Natural killer cell (primary cell): Measurements from ENCODE around the gene ADAMTS3. TPM values are rescaled to one million over a fixed set of nuclear protein-coding genes. Genes with fewer than 3 reads are reported as not detected.
A peak's percentile ranks its signal among the peaks of the same experiment; 100 is the strongest.

Experiments
- ATAC-seq, 3 donors: fragments of 150-1000 bp in 2 of 3; fragments of 200-7000 bp in 1 of 3; cut with Tn5 transposase; 1 replicate in 1 of 3; 2 replicates in 2 of 3; pipeline ENCODE4 v1.10.0; 2021; ENCODE audit warnings: mild to moderate bottlenecking in 2 of 3, moderate library complexity in 2 of 3
- DNase-seq, 2 donors: peaks; one replicate each; pipeline versions ENCODE4 v3.0.0 to v3.0.0-alpha.2; 2013 to 2021; ENCODE audit warnings: mixed read lengths in 1 of 2
- H3K27ac ChIP-seq: one replicate; pipeline ENCODE4 v1.5.1; 2013; ENCODE audit warnings: mild to moderate bottlenecking, low read length
- H3K27me3 ChIP-seq: one replicate; pipeline ENCODE4 v1.6.1; 2013; ENCODE audit warnings: low read length; ENCODE audit not compliant: control insufficient read depth, insufficient read depth
- H3K36me3 ChIP-seq: one replicate; pipeline ENCODE4 v1.6.1; 2013; ENCODE audit warnings: low read length; ENCODE audit not compliant: control insufficient read depth, insufficient read depth
- H3K4me1 ChIP-seq: one replicate; pipeline ENCODE4 v1.6.1; 2013; ENCODE audit warnings: low read length; ENCODE audit not compliant: control insufficient read depth, insufficient read depth
- H3K4me3 ChIP-seq: one replicate; pipeline ENCODE4 v1.5.1; 2013; ENCODE audit warnings: low read length
- H3K9me3 ChIP-seq: one replicate; pipeline ENCODE4 v1.6.1; 2013; ENCODE audit warnings: low read length; ENCODE audit not compliant: control insufficient read depth, insufficient read depth
- H3K27ac Mint-ChIP-seq, 2 donors: one replicate each; pipeline ENCODE4 v1.8.0; 2022; ENCODE audit warnings: mild to moderate bottlenecking in 2 of 2, mixed read lengths in 2 of 2, moderate library complexity in 1 of 2
- H3K27me3 Mint-ChIP-seq, 2 donors: one replicate each; pipeline ENCODE4 v1.8.0; 2022; ENCODE audit warnings: low read depth in 2 of 2, mixed read lengths in 2 of 2
- H3K36me3 Mint-ChIP-seq: one replicate; pipeline ENCODE4 v1.8.0; 2022; ENCODE audit warnings: mixed read lengths
- H3K4me1 Mint-ChIP-seq, 2 donors: one replicate each; pipeline ENCODE4 v1.8.0; 2022; ENCODE audit warnings: mixed read lengths in 2 of 2
- H3K4me3 Mint-ChIP-seq: one replicate; pipeline ENCODE4 v1.8.0; 2022; ENCODE audit warnings: mild to moderate bottlenecking, moderate library complexity, mixed read lengths
- H3K9me3 Mint-ChIP-seq, 2 donors: one replicate each; pipeline ENCODE4 v1.8.0; 2022; ENCODE audit warnings: mixed read lengths in 2 of 2
- CTCF ChIP-seq: fragments of 200-600 bp; IDR thresholded peaks from one replicate; pipeline ENCODE4 v1.8.0; 2022; ENCODE audit warnings: antibody characterized with exemption
- WGBS: methylation state at CpG from one replicate; pipeline ENCODE4 v1.1.7; 2013; ENCODE audit warnings: missing lambda C conversion rate; ENCODE audit not compliant: insufficient coverage; 5-methylcytosine and 5-hydroxymethylcytosine counted together
- intact Hi-C: fragments of 100-400 bp; cut with micrococcal nuclease; formaldehyde crosslinking; loops from one replicate; pipeline ENCODE4 v1.14.2; 2022
- total RNA-seq, 4 donors: library from RNA; stranded (reverse); fragments of 120-200 nt in 1 of 4; gene quantifications; one replicate each; pipeline versions ENCODE4 v1.2.3 to v1.2.4, GENCODE V29; 2013 to 2022

ADAMTS3 gene
- total RNA-seq, 3 donors from 2014 or later (not counting 1 experiment from before 2014, with no cell fraction given), result 0.30 TPM; not detected in 2

- ATAC-seq, result no peak
- H3K27ac Mint-ChIP-seq, result no peak overlapping the region
- WGBS, result 35% methylated on average over 11 of the region's 15 CpGs
- TF ChIP-seq CTCF, result no peak
- peaks cover 12% of the 10 kb centered on the region for H3K4me1 ChIP-seq
- H3K4me3 ChIP-seq, result no peak overlapping the region
- DNase-seq, result no peak
- H3K4me1 Mint-ChIP-seq, result peaks cover 0 to 12% of the 10 kb centered on the region in 2 donors
- H3K4me3 Mint-ChIP-seq, result peak overlapping the region; percentile 64
- no peaks in the 10 kb centered on the region for H3K9me3 ChIP-seq
- H3K36me3 Mint-ChIP-seq, result peaks cover 6% of the 10 kb centered on the region
- peaks cover 20% of the 10 kb centered on the region for H3K27me3 ChIP-seq
- no peak overlapping the region for H3K27ac ChIP-seq
- peaks cover 0 to 2% of the 10 kb centered on the region in 2 donors for H3K9me3 Mint-ChIP-seq
- no peaks in the 10 kb centered on the region for H3K36me3 ChIP-seq
- intact Hi-C loops, result no loop called here
- peaks cover 21 to 31% of the 10 kb centered on the region in 2 donors for H3K27me3 Mint-ChIP-seq
These were observed 756 bp upstream of the ADAMTS3 start for GRCh38 chr4:72569719-72570235.

GRCh38 chr4:72567821-72568675 lies 973 bp downstream of the ADAMTS3 start:
- DNase-seq (peak in 1 of 2 donors; percentile 10), ATAC-seq (peak in 1 of 3 donors; percentile 15)
- Mint-ChIP-seq H3K9me3 (peaks cover 0 to 2% of the 10 kb centered on the region in 2 donors), H3K4me1 (peaks cover 0 to 12% of the 10 kb centered on the region in 2 donors), H3K4me3 (peak overlapping the region; percentile 13), H3K27ac (no peak overlapping the region), H3K36me3 (peaks cover 6% of the 10 kb centered on the region), H3K27me3 (peaks cover 21 to 31% of the 10 kb centered on the region in 2 donors)
- Histone ChIP-seq H3K4me3 (no peak overlapping the region), H3K9me3 (no peaks in the 10 kb centered on the region), H3K4me1 (peaks cover 12% of the 10 kb centered on the region), H3K27me3 (peaks cover 20% of the 10 kb centered on the region), H3K36me3 (no peaks in the 10 kb centered on the region), H3K27ac (no peak overlapping the region)
- intact Hi-C loops, result no loop called here
- WGBS, result 2% methylated on average over 33 of the region's 41 CpGs
- no peak for TF ChIP-seq CTCF

- no peak for DNase-seq
- ATAC-seq, result no peak
- Mint-ChIP-seq H3K9me3 (peaks cover 0 to 2% of the 10 kb centered on the region in 2 donors), H3K4me1 (peaks cover 0 to 12% of the 10 kb centered on the region in 2 donors), H3K27ac (no peak overlapping the region), H3K27me3 (peaks cover 21 to 31% of the 10 kb centered on the region in 2 donors), H3K4me3 (peak overlapping the region; percentile 1), H3K36me3 (peaks cover 6% of the 10 kb centered on the region)
- H3K4me3 ChIP-seq, result no peak overlapping the region
- intact Hi-C loops, result no loop called here
- no peak overlapping the region for H3K27ac ChIP-seq
- H3K9me3 ChIP-seq, result no peaks in the 10 kb centered on the region
- H3K27me3 ChIP-seq, result peaks cover 20% of the 10 kb centered on the region
- H3K36me3 ChIP-seq, result no peaks in the 10 kb centered on the region
- WGBS, result 0% methylated on average over 1 of the region's 1 CpG
- H3K4me1 ChIP-seq, result peaks cover 12% of the 10 kb centered on the region
- TF ChIP-seq CTCF, result no peak
These were observed 2.0 kb downstream of the ADAMTS3 start for GRCh38 chr4:72567036-72567435.
